Suppressor macrophage treated with lipopolysaccharide for 4 hours (primary cell): Measurements from ENCODE around the gene CRACR2B.

Experiments used
- DNase-seq: peaks from one replicate; pipeline ENCODE4 v3.0.0-alpha.2; 2020

The CRACR2B gene

DNA sequence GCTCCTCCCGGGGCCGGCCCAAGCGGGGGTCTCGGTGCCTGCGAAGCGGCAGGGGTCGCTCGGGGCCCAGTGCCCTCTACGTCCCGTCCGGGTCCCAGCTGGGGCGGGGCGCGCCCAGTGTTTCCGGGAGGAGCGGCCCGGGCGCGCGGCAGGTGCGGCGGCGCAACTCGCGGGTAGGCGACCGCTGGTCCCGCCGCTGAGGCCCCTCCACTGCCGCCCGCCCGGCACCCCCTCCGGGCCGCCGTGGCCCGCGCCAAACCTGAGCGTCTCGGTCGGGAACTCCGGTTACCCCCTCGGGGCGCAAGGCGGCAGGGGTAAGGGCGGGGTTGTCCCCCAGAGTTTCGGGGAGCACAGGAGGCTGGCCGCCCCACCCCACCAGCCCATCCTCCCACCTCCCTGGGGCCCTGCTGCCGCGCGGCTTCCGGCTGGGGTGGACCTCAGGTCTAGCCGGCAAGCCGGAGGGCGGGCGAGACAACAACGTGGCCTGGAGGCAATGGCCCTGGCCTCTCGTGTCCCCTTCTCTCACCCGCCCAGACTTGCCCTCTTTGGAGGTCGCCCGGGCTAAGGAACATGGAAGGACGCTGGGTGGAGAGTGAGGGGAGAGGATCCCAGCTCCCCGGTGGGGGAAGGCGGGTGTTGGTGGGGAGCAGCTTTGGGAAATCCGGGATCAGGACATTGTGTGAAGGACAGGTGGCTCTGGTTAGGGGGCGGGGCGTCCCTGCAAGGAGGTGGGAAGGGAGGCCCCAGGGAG, 398 bp upstream of the CRACR2B start:
- DNase-seq = no peak

DNA sequence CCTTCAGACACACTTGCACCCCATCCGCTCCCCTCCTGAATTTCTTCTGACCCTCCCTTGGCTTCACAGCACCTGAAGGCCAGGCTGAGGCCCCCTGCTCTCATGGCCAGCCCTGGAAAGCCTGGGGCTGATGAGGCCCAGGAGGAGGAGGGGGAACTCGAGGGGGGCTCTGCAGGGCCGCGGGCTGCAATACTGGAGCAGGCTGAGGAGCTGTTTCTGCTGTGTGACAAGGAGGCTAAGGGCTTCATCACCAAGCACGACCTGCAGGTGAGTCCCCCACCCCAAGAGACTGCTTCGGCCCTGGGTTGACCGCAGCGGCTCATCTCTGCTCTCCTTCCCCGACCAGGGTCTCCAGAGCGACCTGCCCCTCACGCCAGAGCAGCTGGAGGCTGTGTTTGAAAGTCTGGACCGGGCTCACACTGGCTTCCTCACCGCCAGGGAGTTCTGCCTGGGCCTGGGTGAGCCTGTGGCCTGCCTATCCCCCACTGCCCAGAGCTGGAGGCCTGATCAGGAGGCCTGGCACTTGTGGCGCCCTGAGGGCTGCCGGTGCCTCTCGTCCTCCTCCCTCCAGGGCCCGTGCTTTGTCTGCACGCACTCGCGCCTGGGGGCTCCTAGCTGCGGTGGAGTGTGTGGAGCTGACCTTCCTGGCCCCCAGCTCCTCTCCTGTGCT, 922 bp downstream of the CRACR2B start:
- DNase-seq = no peak

DNA sequence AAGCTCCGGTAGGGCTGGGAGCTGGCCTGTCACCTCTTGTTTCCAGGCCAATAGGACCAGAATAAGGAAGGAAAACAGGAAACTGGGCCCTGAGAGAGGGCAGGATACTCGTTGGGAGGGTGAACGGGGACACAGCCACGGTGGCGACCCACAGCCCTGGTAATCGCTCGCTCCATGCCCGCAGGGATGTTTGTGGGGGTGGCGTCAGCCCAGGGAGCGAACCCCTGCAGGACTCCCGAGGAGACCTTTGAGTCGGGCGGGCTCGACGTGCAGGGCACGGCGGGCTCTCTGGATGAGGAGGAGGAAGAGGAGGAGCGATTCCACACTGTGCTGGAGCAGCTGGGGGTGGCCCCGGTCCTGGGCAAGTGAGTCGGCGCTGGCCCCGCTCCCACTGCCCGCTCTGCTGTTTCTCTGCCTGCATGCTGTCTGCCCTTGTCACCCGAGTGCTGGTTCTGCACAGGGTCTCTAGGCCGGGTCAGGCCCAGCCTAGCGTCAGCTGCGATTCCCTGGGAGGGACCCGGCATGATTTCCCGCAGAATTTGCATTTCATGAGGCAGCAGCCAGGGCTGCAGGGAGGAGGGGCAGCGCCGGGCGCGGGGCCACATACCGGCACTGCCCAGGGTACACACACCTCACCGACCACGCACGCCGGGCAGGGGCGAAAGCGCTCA, 1.6 kb downstream of the CRACR2B start:
- no peak for DNase-seq

- DNase-seq = no peak
Observed at GRCh38 chr11:829847-830294, 2.2 kb downstream of the CRACR2B start.

- DNase-seq = peak; percentile 53
Observed at GRCh38 chr11:830295-831117, 2.8 kb downstream of the CRACR2B start.

GRCh38 chr11:831118-831864, 3.6 kb downstream of the CRACR2B start:
- no peak for DNase-seq

DNA sequence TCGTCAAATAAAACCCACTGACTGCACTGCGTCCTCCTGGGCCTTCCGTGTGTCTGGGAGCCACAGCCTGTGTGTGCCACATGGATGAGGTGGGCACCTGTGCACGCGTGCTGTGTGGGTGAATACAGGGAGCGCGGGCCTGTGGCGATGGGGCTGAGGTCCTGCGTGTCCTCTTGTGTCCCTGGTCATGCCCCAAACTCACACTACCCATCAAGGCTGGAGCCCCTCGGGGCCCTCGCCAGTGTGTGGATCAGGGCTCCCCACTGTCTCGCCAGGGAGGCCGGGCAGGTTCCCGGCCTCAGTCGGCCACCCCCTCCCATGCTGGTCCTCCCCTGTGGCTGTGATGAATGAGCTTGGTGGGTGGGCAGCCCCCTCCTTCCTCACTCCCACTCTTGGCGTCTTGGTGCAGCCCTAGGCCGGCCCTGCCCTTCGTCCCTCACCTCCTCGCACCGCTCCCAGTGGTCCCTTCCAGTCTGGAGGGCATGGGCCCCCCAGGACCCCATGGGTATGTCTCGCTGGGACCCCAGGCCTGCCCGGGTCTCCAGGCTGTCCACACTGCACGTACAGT, 4.3 kb downstream of the CRACR2B start:
- no peak for DNase-seq

GRCh38 chr11:832529-833113, 4.9 kb downstream of the CRACR2B start, which contains the start of gene CD151:
CD151 (plus strand) TSS chr11:832952; CDS start chr11:836070, 3,118 bp downstream.
- DNase-seq = peak; percentile 73

DNA sequence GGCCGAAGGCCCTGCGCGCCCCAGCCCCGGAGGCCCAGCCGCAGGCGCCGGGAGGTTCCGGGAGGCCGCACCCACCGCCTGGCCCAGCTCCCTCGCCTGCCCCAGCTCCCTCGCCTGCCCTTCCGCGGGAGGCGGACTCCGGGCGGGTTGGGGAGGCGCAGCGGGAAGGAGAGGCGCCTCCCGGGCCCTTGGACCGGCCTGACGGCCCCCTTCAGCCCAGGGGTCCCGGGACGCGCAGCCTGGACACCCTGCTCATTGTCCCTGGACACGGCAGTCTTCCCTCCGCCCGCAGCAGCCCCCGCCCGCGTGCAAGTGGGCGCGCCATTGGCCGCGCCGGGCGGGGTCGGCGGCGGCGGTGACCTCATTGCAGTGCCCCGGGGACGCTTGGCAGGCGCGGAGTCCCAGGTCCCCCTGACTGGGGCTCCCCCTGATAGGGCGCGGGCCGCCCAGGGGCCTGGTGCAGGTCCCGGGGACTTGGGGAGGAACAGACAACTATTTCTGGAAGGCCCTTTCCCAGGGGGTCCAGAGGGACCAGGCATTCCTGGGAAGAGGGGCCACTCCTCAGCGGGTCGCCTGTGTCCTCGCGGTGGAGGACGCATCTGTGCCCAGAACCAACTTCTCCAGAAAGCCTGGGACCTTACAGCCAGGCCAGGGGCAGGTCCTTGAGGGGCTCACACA, 5.5 kb downstream of the CRACR2B start:
- peak; percentile 58 for DNase-seq

DNA sequence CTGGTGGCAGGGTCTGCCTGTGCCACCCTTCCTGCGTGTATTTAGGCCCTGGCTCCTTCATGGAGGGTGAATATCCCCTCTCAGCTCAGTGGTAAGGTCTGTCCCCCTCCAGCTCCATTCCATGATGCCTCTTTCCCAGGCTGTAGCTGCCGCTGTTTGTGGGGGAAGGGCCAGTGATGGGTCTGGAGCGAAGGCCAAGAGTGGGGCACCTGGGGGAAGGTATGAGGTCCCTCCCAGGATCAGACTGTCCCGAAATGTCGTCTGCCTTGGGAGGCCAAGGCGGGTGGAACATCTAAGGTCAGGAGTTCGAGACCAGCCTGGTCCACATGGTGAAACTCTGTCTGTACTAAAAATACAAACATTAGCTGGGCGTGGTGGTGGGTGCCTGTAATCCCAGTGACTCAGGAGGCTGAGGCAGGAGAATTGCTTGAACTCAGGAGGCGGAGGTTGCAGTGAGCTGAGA, 6.2 kb downstream of the CRACR2B start:
- no peak for DNase-seq

DNA sequence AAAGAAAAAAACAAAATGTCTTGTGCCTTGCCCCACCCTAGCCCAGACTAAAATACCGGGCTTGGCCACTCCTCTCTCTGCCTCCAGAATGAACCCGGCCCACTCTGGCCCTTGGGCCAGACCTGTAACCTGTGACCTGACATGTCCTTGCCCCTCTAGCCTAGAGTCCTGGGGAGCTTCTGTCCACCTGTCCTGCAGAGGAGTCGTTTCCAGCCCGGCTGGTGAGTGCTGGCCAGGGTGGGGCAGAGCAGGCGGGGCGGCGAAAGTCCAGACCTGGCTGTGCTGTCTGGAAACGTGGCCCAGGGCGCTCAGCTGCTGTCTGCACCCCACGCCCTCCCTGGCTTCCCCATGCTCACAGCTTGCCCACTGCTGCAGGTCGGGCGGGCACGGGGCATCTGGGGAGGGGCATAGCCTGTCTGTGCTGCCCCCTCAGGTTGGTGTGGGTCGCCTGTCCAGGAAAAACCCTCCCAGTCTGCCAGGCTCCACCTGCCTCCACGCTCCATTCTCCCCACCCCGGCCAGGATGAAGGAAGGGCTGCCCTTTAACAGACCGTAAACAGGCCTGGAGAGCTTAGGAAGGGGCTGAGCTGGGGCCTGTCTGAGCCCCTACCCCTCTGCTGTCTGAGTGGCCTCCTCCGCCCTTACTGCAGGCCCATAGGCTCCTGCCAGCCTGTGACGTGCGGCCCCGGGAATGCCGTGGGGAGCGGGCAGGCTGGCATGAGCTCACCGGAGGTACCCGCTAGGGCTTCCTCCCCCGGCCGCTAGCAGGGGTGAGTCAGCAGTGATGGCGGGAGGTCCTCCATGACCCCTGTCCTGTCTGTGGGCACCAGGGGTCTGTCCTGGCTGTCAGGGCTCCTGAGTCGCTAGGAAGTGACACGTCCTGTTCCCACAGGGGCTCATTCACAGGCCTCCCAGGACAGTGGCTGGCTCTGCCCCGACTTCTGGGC, 6.9 kb downstream of the CRACR2B start:
- peak; percentile 64 for DNase-seq

DNA sequence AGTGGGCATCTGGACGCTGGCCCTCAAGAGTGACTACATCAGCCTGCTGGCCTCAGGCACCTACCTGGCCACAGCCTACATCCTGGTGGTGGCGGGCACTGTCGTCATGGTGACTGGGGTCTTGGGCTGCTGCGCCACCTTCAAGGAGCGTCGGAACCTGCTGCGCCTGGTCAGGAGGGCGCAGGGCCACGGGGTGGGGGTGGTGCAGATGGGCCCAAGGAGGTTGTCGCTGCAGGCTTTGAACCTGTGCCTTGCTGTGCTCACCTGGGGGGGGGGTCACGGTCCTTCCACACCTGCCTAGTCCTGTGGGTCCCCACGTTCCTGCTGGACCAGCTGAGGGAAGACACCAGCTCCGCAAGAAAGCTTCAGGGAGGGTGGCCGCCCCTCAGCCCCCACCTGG, 8.6 kb downstream of the CRACR2B start:
- no peak for DNase-seq

GRCh38 chr11:836700-837099, 9.0 kb downstream of the CRACR2B start:
- no peak for DNase-seq

GRCh38 chr11:837189-837989, 9.7 kb downstream of the CRACR2B start:
- no peak for DNase-seq

DNA sequence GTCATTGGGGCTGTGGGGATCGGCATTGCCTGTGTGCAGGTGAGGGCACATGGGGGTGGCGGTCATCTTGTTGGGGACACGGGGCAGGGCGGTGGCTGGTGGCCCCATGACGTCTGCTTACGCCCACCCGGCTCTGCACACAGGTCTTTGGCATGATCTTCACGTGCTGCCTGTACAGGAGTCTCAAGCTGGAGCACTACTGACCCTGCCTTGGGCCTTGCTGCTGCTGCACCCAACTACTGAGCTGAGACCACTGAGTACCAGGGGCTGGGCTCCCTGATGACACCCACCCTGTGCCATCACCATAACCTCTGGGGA, 10.2 kb downstream of the CRACR2B start:
- DNase-seq = no peak

GRCh38 chr11:838441-839279, 10.9 kb downstream of the CRACR2B start:
- DNase-seq = no peak

DNA sequence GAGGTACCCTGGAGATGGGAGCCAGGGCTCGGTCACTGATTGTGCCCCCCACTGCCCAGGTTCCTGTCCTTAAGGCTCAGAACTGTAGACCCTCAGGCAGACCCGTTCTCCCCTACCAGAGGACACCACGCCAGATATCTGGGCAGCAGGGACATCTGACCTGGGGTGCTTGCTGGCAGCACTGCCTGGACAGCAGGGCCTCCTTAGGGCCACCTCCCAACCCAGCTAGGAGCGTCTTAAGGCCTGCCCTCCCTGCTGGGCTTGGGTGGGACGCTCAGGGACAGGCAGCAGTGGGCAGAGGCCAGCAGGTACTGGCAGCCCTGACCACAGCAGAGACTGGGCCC, 11.5 kb downstream of the CRACR2B start:
- no peak for DNase-seq
